Choroid plexus epithelial cell (primary cell): ENCODE data around the gene CTU1.

Experiments used
- DNase-seq: peaks from one replicate; pipeline ENCODE4 v3.0.0-alpha.2; 2010; ENCODE audit warnings: low read depth
- H3K4me3 ChIP-seq: 2 replicates; pipeline ENCODE4 v1.5.1; 2011; ENCODE audit warnings: low read depth, mild to moderate bottlenecking, control low read depth, low read length, moderate library complexity
- CTCF ChIP-seq: conservative IDR thresholded peaks from 2 replicates; pipeline ENCODE4 v1.5.1; 2011; ENCODE audit warnings: low read depth, mild to moderate bottlenecking, control low read depth, inconsistent platforms, low read length, moderate library complexity

The CTU1 gene

GRCh38 chr19:51076631-51077213 lies 31.5 kb downstream of the CTU1 start:
- no peak for DNase-seq
- no peak for TF ChIP-seq CTCF
- H3K4me3 ChIP-seq = no peak overlapping the region

- no peak for DNase-seq
- TF ChIP-seq CTCF = no peak
These were observed 32.2 kb downstream of the CTU1 start for GRCh38 chr19:51075998-51076397.

GRCh38 chr19:51071095-51071405 lies 37.2 kb downstream of the CTU1 start:
- DNase-seq = no peak
- H3K4me3 ChIP-seq = no peak overlapping the region
- TF ChIP-seq CTCF = no peak

More at GRCh38 chr19:51075998-51076397, 32.2 kb downstream of the CTU1 start:
- H3K4me3 ChIP-seq = no peak overlapping the region

- H3K4me3 ChIP-seq = no peak overlapping the region
- no peak for TF ChIP-seq CTCF
- no peak for DNase-seq
These were observed 37.7 kb downstream of the CTU1 start for GRCh38 chr19:51070334-51071094.

GRCh38 chr19:51066393-51067186 lies 41.6 kb downstream of the CTU1 start:
- no peak overlapping the region for H3K4me3 ChIP-seq
- DNase-seq = no peak
- no peak for TF ChIP-seq CTCF

GRCh38 chr19:51065221-51065960 lies 42.8 kb downstream of the CTU1 start:
- no peak overlapping the region for H3K4me3 ChIP-seq
- no peak for TF ChIP-seq CTCF

More at GRCh38 chr19:51065221-51065960, 42.8 kb downstream of the CTU1 start:
- no peak for DNase-seq
